HG02678 (cell line): ENCODE data around the gene AGGF1.
"Not testable (repeated sequence)": the region's sequence is repeated elsewhere in the genome, so short reads cannot be mapped to it uniquely, and the experiment has no call there.

Source experiments
- ATAC-seq: cut with Tn5 transposase; IDR thresholded peaks from one replicate; pipeline ENCODE4 v1.9.1; 2021; ENCODE audit warnings: mild to moderate bottlenecking, moderate library complexity; ENCODE audit not compliant: unreplicated experiment

AGGF1 gene

DNA sequence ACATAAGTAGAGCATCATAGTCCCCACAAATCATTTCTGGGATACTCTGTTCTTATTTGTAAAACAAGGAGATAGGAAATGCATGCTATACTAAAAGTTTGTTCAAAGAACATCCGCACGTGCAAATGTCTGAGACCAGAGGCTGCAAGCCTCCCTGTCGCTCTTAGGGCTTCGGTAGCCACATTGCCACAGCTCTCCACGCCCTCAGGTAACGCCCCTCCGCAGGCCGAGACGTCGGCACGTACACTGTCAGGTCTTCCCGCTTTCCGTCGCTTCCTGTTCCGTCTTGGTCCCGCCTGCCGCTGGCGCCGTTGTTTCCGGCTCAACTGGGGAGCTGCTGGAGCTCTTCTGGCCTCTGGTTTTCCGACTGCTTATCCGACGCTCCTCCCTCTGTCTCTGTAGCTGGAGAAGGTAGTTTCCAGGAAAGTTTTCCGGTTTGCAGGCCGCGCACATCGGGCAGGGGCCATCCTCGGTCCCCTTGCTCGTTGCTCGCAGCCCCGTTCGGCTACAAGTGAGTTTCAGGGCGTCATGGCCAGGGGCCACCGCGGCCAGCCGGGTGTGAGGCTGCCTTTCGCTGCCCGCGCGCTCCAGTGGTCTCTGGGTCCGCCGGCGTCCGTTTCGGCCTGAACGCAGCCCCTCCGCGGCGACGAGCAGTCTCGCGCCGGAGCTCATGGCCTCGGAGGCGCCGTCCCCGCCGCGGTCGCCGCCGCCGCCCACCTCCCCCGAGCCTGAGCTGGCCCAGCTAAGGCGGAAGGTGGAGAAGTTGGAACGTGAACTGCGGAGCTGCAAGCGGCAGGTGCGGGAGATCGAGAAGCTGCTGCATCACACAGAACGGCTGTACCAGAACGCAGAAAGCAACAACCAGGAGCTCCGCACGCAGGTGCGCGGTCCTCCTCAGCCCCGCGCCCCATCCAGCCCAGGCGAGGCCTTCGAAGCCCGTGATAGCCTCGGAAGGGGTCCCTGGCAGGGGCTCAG, at the start of gene AGGF1:
TSS of gene AGGF1 (plus strand) at position 308 of the 975 bp plus-strand sequence. CDS start at position 671, 363 bp downstream.
- peak; percentile 99 for ATAC-seq

- no peak for ATAC-seq
Measured at GRCh38 chr5:76980518-76981144, 49.6 kb upstream of the AGGF1 start.

- ATAC-seq, result no peak
Measured at GRCh38 chr5:76982450-76982849, 47.8 kb upstream of the AGGF1 start.

- no peak for ATAC-seq
Measured at GRCh38 chr5:76983468-76983867, 46.7 kb upstream of the AGGF1 start.

- ATAC-seq, result no peak
Measured at GRCh38 chr5:76986825-76987526, 43.2 kb upstream of the AGGF1 start.

- ATAC-seq, result no peak
Measured at GRCh38 chr5:76990899-76991459, 39.2 kb upstream of the AGGF1 start.

GRCh38 chr5:76993436-76993835, 36.8 kb upstream of the AGGF1 start:
- not testable (repeated sequence) for ATAC-seq

DNA sequence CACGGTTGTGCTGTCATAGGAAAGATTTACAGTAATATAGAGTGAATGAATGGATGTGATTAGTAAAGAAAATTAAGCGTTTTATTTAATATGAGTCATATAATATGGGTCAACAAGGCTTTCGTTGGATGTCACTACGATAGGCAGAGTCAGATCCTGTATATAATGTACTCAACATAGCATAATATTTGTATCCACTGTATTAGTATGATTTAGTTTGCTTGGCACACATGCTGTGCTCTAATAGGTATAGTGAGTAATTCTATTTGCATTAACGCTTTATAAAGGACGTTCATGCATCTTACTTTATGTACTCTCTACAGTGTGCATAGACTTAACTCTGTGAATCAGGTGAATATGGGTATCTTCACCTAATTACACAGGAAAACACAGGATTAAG, 35.9 kb upstream of the AGGF1 start:
- no peak for ATAC-seq

GRCh38 chr5:76998251-76998650, 32.0 kb upstream of the AGGF1 start:
- ATAC-seq, result not testable (repeated sequence)

DNA sequence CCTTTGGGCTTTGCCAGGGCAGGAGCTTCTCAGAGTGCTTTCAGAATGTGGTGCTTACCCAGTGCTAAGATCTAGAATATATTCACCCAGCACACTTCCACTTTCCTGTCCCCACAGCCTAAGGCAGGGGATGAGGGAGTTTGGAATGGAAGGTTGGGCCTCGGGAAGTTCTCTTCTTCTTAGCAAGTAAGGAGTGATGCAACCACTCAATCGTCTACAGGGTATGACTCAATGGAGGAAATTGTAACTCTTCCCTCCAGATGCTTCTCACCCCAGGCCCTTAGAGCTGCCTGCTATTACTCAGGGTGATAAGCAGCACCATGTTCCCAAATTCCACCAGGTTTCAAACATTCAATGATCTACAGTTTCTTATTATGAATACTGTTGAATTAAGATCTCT, 30.8 kb upstream of the AGGF1 start:
- ATAC-seq, result no peak

- no peak for ATAC-seq
Measured at GRCh38 chr5:77003246-77003645, 27.0 kb upstream of the AGGF1 start.

DNA sequence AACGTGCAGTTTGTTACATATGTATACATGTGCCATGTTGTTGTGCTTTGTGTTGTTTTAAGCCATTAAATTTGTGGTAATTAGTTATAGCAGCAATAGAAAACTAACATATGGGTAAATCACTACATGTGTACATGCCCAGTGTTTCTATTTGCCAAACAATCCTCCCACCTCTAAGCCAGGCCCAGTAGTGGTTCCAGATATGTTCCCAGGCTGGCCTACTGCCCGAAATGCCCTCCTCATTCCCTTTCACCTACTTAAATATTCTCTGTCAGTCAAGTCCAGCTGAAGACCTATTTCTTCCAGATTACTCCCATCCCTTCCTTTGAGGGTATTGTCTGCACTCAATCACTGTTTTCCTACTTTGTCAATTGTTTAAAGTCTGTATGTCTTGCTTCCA, 24.1 kb upstream of the AGGF1 start:
- ATAC-seq, result no peak

GRCh38 chr5:77008413-77008812, 21.8 kb upstream of the AGGF1 start:
- no peak for ATAC-seq

- ATAC-seq, result no peak
Measured at GRCh38 chr5:77010243-77010642, 20.0 kb upstream of the AGGF1 start.

GRCh38 chr5:77011498-77011897, 18.7 kb upstream of the AGGF1 start:
- no peak for ATAC-seq

GRCh38 chr5:77012601-77013000, 17.6 kb upstream of the AGGF1 start:
- no peak for ATAC-seq

GRCh38 chr5:77015938-77016569, 14.2 kb upstream of the AGGF1 start:
- no peak for ATAC-seq

DNA sequence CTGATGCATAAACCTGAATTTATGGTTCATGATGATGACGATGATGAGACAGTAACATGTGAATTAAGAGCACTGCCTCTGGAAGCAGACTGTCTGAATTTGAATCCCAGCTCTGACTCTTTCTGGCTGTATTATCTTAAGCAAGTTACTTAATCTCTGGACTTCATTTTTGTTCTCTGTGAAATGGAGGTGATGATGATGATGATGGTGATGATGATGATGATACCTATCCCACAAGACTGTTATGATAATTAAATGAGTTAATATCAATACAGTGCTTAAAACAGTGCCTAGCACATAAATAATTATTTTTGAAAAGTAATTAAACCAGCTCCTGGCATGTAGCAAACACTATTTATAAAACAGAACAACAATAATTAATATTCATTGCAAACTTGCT, 13.2 kb upstream of the AGGF1 start:
- ATAC-seq, result no peak

GRCh38 chr5:77017668-77018067, 12.5 kb upstream of the AGGF1 start:
- ATAC-seq, result no peak

DNA sequence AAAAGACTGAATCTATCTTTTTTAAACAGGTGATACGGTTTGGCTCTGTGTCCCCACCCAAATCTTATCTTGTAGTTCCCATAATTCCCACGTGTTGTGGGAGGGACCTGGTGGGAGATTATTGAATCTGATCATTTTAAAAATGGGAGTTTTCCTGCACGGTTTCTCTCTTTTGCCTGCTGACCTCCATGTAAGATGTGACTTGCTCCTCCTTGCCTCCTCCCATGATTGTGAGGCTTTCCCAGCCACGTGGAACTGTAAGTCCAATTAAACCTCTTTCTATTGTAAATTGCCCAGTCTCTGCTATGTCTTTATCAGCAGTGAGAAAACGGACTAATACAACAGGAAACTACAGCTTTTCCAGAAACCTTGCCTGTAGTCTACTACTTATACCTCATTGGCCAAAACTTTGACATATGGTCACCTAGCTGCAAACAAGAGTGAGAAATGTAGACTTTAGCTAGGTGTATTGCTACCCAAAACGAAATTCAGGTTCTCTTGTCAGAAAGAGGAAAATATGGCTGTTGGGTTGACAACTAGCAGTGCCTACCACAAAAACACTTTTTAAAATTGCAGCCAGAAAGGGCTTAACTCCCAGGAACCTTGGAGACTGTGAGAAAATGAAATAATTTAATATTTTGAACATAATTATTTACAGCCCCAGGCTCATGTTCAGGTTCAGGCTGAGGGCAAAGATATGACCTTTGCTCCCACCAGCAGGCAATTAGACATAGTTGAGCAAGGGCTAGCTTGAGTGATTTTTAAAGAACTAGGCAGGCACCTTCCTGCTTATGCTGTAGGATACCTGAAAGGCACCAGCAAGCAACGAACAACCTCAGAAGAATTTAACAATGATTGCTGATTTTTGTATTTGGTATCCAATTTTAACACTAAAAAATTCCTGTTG, 7.4 kb upstream of the AGGF1 start:
- no peak for ATAC-seq
